Neural cell (in vitro differentiated cells): ENCODE measurements around the gene MOSMO. TPM values are rescaled to one million over a fixed set of nuclear protein-coding genes. Genes with fewer than 3 reads are reported as not detected.

Source experiments
- H2AFZ ChIP-seq: fragments of 200-600, 300-800 bp; sonication (generic), shearing (Covaris generic); 2 replicates; pipeline ENCODE4 v1.6.0; 2014; ENCODE audit warnings: low read depth, mild to moderate bottlenecking, antibody characterized with exemption, low read length, moderate library complexity
- H3F3A ChIP-seq: fragments of 200-600 bp; shearing (Covaris generic); 2 replicates; pipeline ENCODE4 v1.6.1; 2016; ENCODE audit warnings: mild to moderate bottlenecking, moderate library complexity, mixed read lengths, antibody characterized with exemption, low read length; ENCODE audit not compliant: insufficient read depth, poor library complexity, severe bottlenecking
- H3K27ac ChIP-seq: fragments of 200-600, 300-800 bp; sonication (generic), shearing (Covaris generic); 2 replicates; pipeline ENCODE4 v1.5.1; 2014; ENCODE audit warnings: mild to moderate bottlenecking, low read length, moderate library complexity
- H3K27me3 ChIP-seq: fragments of 300-800, 200-600 bp; sonication (generic), shearing (Covaris generic); 2 replicates; pipeline ENCODE4 v1.6.0; 2014; ENCODE audit warnings: mild to moderate bottlenecking, low read depth, low read length, moderate library complexity; ENCODE audit not compliant: insufficient read depth
- H3K36me3 ChIP-seq: fragments of 300-800, 200-600 bp; sonication (generic), shearing (Covaris generic); 2 replicates; pipeline ENCODE4 v1.5.1; 2014; ENCODE audit warnings: mild to moderate bottlenecking, antibody characterized with exemption, low read length, moderate library complexity; ENCODE audit not compliant: insufficient read depth
- H3K4me2 ChIP-seq: fragments of 300-800, 200-600 bp; sonication (generic), shearing (Covaris generic); 2 replicates; pipeline ENCODE4 v1.6.0; 2014; ENCODE audit warnings: mild to moderate bottlenecking, low read length
- H3K4me3 ChIP-seq: fragments of 300-800, 200-600 bp; sonication (generic), shearing (Covaris generic); 2 replicates; pipeline ENCODE4 v1.5.1; 2014; ENCODE audit warnings: mild to moderate bottlenecking, low read length, moderate library complexity
- H3K79me2 ChIP-seq: fragments of 200-600 bp; shearing (Covaris generic); replicated peaks from 2 replicates; pipeline ENCODE4 v1.6.0; 2014; ENCODE audit warnings: mild to moderate bottlenecking, low read length, moderate library complexity; ENCODE audit not compliant: insufficient read depth
- H3K9ac ChIP-seq: fragments of 300-800, 200-600 bp; sonication (generic), shearing (Covaris generic); 2 replicates; pipeline ENCODE4 v1.6.1; 2016; ENCODE audit warnings: mild to moderate bottlenecking, low read length, mixed read lengths
- H3K9me2 ChIP-seq: fragments of 200-600 bp; shearing (Covaris generic); 2 replicates; pipeline ENCODE4 v1.6.1; 2016; ENCODE audit warnings: mild to moderate bottlenecking, low read length, mixed read lengths; ENCODE audit not compliant: insufficient read depth
- H3K9me3 ChIP-seq: fragments of 200-600, 300-800 bp; sonication (generic), shearing (Covaris generic); 2 replicates; pipeline ENCODE4 v1.6.1; 2016; ENCODE audit warnings: mild to moderate bottlenecking, mixed run types, low read length, moderate library complexity, mixed read lengths
- H4K20me1 ChIP-seq: fragments of 200-600 bp; shearing (Covaris generic); 2 replicates; pipeline ENCODE4 v1.6.1; 2016; ENCODE audit warnings: mild to moderate bottlenecking, mixed run types; ENCODE audit not compliant: insufficient read depth
- EP300 ChIP-seq: fragments of 450-650 bp; conservative IDR thresholded peaks from 2 replicates; pipeline ENCODE4 v1.6.1; 2014; ENCODE audit warnings: antibody characterized with exemption, mild to moderate bottlenecking, moderate library complexity; ENCODE audit not compliant: poor library complexity, severe bottlenecking
- EZH2 ChIP-seq: fragments of 200-600, 300-800 bp; shearing (Covaris generic), sonication (generic); IDR thresholded peaks from 2 replicates; pipeline ENCODE4 v1.6.1; 2014; ENCODE audit warnings: antibody characterized with exemption, low read length, borderline replicate concordance, mild to moderate bottlenecking; ENCODE audit not compliant: insufficient read depth, poor library complexity, severe bottlenecking
- MXI1 ChIP-seq: fragments of 450-650 bp; conservative IDR thresholded peaks from 2 replicates; pipeline ENCODE4 v1.6.1; 2014; ENCODE audit warnings: antibody characterized with exemption, mild to moderate bottlenecking; ENCODE audit not compliant: poor library complexity, severe bottlenecking
- POLR2AphosphoS5 ChIP-seq: IDR thresholded peaks from 2 replicates; pipeline ENCODE4 v1.6.1; 2012
- RAD21 ChIP-seq: fragments of 450-650 bp; conservative IDR thresholded peaks from 2 replicates; pipeline ENCODE4 v1.6.1; 2014; ENCODE audit warnings: antibody characterized with exemption, mild to moderate bottlenecking, moderate library complexity
- SMC3 ChIP-seq: fragments of 450-650 bp; conservative IDR thresholded peaks from 2 replicates; pipeline ENCODE4 v1.6.1; 2014; ENCODE audit warnings: antibody characterized with exemption, mild to moderate bottlenecking, moderate library complexity; ENCODE audit not compliant: poor library complexity
- TAF1 ChIP-seq: IDR thresholded peaks from 2 replicates; pipeline ENCODE4 v1.6.1; 2012; ENCODE audit warnings: low read depth
- polyA plus RNA-seq: library from polyadenylated mRNA; depleted of rRNA; stranded (reverse); fragments of >200 nt; gene quantifications from 2 replicates; pipeline ENCODE4 v1.2.3, GENCODE V29; 2014
- TF ChIP-seq, protein P1 (sequence below): fragments of 450-650 bp; IDR thresholded peaks from 2 replicates; pipeline ENCODE4 v1.5.1; 2014; ENCODE audit warnings: antibody characterized with exemption, mild to moderate bottlenecking, moderate library complexity; ENCODE audit not compliant: poor library complexity, severe bottlenecking
- TF ChIP-seq, protein P2 (sequence below): IDR thresholded peaks from 2 replicates; pipeline ENCODE4 v1.6.1; 2012; ENCODE audit warnings: borderline replicate concordance

Gene MOSMO
- polyA plus RNA-seq, 1 donor from 2014 or later, result 56.3 TPM

DNA sequence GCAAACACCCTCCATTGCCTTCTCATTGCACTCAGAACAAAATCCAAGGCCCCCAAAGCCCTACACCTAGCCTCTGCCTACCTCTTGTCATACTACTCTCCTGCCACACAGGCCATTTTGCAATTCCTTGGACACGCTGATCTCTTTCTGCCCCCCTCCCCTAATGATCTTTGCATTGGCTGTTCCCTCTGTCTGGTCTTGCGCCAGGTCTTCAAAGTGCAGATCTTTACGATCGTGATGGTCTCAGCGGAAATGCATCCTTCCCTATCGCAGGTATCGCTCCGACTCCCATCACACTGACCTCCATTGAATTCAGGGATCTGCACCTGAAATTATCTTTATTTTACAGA, 777 bp upstream of the MOSMO start:
- H3K36me3 ChIP-seq, result no peaks in the 10 kb centered on the region
- H4K20me1 ChIP-seq, result no peaks in the 10 kb centered on the region
- TF ChIP-seq RAD21 (no peak), MXI1 (no peak), EP300 (no peak), EZH2 (no peak), TAF1 (no peak), SMC3 (no peak), POLR2AphosphoS5 (no peak)
- TF ChIP-seq, protein P1, sequence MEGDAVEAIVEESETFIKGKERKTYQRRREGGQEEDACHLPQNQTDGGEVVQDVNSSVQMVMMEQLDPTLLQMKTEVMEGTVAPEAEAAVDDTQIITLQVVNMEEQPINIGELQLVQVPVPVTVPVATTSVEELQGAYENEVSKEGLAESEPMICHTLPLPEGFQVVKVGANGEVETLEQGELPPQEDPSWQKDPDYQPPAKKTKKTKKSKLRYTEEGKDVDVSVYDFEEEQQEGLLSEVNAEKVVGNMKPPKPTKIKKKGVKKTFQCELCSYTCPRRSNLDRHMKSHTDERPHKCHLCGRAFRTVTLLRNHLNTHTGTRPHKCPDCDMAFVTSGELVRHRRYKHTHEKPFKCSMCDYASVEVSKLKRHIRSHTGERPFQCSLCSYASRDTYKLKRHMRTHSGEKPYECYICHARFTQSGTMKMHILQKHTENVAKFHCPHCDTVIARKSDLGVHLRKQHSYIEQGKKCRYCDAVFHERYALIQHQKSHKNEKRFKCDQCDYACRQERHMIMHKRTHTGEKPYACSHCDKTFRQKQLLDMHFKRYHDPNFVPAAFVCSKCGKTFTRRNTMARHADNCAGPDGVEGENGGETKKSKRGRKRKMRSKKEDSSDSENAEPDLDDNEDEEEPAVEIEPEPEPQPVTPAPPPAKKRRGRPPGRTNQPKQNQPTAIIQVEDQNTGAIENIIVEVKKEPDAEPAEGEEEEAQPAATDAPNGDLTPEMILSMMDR, result no peak
- TF ChIP-seq, protein P2, sequence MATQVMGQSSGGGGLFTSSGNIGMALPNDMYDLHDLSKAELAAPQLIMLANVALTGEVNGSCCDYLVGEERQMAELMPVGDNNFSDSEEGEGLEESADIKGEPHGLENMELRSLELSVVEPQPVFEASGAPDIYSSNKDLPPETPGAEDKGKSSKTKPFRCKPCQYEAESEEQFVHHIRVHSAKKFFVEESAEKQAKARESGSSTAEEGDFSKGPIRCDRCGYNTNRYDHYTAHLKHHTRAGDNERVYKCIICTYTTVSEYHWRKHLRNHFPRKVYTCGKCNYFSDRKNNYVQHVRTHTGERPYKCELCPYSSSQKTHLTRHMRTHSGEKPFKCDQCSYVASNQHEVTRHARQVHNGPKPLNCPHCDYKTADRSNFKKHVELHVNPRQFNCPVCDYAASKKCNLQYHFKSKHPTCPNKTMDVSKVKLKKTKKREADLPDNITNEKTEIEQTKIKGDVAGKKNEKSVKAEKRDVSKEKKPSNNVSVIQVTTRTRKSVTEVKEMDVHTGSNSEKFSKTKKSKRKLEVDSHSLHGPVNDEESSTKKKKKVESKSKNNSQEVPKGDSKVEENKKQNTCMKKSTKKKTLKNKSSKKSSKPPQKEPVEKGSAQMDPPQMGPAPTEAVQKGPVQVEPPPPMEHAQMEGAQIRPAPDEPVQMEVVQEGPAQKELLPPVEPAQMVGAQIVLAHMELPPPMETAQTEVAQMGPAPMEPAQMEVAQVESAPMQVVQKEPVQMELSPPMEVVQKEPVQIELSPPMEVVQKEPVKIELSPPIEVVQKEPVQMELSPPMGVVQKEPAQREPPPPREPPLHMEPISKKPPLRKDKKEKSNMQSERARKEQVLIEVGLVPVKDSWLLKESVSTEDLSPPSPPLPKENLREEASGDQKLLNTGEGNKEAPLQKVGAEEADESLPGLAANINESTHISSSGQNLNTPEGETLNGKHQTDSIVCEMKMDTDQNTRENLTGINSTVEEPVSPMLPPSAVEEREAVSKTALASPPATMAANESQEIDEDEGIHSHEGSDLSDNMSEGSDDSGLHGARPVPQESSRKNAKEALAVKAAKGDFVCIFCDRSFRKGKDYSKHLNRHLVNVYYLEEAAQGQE, result no peak
- no peaks in the 10 kb centered on the region for H3K9me3 ChIP-seq
- no peaks in the 10 kb centered on the region for H3K9me2 ChIP-seq
- peak overlapping the region; percentile 81 for H3K4me3 ChIP-seq
- H3K9ac ChIP-seq, result peak overlapping the region; percentile 91
- H3K4me2 ChIP-seq, result peak overlapping the region; percentile 84
- H3K27me3 ChIP-seq, result no peaks in the 10 kb centered on the region
- H3K79me2 ChIP-seq, result peaks cover 13% of the 10 kb centered on the region
- H3F3A ChIP-seq, result no peaks in the 10 kb centered on the region
- peak overlapping the region; percentile 95 for H2AFZ ChIP-seq
- peak overlapping the region; percentile 81 for H3K27ac ChIP-seq

DNA sequence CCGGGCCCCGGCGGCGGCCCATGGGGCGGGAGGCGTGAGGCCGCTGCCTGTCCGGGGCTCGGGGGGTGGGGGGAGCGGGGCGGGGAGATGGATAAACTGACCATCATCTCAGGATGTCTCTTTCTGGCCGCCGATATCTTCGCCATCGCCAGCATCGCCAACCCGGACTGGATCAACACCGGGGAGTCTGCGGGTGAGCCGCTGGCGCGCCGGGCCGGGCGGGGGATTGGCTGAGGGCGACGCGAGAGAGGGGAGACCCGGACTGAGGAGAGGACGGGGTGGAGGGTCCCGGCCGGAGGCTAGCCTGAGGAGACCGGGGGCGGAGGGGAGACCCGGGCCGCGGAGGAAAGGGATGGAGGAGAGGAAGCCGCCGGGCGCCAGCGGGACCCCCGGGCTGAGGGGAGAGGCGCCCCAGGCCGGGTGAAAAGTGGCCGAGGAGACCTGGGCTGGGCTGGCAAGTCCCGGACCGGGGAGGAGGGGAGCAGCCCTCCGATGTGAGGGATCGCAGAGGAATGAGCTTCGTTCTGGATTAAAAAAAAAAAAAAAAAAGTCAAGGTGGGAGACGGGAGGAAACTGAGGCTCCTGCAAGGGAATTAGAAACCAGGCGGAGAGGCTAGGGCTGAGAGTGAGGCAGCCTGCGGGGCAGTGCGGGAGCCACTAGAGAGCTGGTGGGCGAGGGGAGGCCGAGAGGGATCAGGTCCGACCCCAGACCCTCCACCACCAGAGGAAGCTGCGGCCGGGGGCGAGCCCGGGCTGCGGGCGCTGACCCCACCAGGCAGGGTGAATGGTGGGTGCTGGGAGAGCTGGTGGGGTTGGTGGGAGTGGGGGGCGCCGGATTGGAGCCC, 526 bp downstream of the MOSMO start:
- no peaks in the 10 kb centered on the region for H3K9me3 ChIP-seq
- H3F3A ChIP-seq, result no peaks in the 10 kb centered on the region
- H4K20me1 ChIP-seq, result no peaks in the 10 kb centered on the region
- no peaks in the 10 kb centered on the region for H3K27me3 ChIP-seq
- H3K9me2 ChIP-seq, result no peaks in the 10 kb centered on the region
- peak overlapping the region; percentile 75 for H2AFZ ChIP-seq
- TF ChIP-seq, protein P2, result no peak
- TF ChIP-seq EP300 (no peak), TAF1 (no peak), RAD21 (no peak), SMC3 (no peak), EZH2 (no peak), MXI1 (no peak), POLR2AphosphoS5 (no peak)
- TF ChIP-seq, protein P1, result no peak
- peak overlapping the region; percentile 66 for H3K4me2 ChIP-seq
- no peaks in the 10 kb centered on the region for H3K36me3 ChIP-seq
- peak overlapping the region; percentile 95 for H3K4me3 ChIP-seq
- H3K79me2 ChIP-seq, result peaks cover 13% of the 10 kb centered on the region
- H3K9ac ChIP-seq, result peak overlapping the region; percentile 83
- H3K27ac ChIP-seq, result peak overlapping the region; percentile 58
